Astrocyte of the spinal cord (primary cell): ENCODE results near the gene UBXN11.
A peak's percentile ranks its signal among the peaks of the same experiment; 100 is the strongest.

ENCODE experiments used
- DNase-seq: peaks from one replicate; pipeline ENCODE4 v3.0.0; 2011; ENCODE audit warnings: low read depth, low spot score
- H3K4me3 ChIP-seq: 2 replicates; pipeline ENCODE4 v1.5.1; 2011; ENCODE audit warnings: low read depth, mild to moderate bottlenecking, low read length, moderate library complexity
- in situ Hi-C: cut with HindIII; loops from 2 replicates; pipeline ENCODE4 v1.10.0; 2017; ENCODE audit warnings: low sequenced_read_pairs
- TF ChIP-seq, protein P1 (sequence below): IDR thresholded peaks from 2 replicates; pipeline ENCODE4 v1.5.1; 2012; ENCODE audit warnings: low read depth, mild to moderate bottlenecking, low read length, inconsistent platforms

UBXN11 gene

GRCh38 chr1:26327956-26328362, 21.5 kb upstream of the UBXN11 start:
- DNase-seq, result no peak
- TF ChIP-seq, protein P1, sequence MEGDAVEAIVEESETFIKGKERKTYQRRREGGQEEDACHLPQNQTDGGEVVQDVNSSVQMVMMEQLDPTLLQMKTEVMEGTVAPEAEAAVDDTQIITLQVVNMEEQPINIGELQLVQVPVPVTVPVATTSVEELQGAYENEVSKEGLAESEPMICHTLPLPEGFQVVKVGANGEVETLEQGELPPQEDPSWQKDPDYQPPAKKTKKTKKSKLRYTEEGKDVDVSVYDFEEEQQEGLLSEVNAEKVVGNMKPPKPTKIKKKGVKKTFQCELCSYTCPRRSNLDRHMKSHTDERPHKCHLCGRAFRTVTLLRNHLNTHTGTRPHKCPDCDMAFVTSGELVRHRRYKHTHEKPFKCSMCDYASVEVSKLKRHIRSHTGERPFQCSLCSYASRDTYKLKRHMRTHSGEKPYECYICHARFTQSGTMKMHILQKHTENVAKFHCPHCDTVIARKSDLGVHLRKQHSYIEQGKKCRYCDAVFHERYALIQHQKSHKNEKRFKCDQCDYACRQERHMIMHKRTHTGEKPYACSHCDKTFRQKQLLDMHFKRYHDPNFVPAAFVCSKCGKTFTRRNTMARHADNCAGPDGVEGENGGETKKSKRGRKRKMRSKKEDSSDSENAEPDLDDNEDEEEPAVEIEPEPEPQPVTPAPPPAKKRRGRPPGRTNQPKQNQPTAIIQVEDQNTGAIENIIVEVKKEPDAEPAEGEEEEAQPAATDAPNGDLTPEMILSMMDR, result no peak
- in situ Hi-C loops, result no loop called here
- no peak overlapping the region for H3K4me3 ChIP-seq

- no peak overlapping the region for H3K4me3 ChIP-seq
- DNase-seq, result no peak
- TF ChIP-seq, protein P1, result no peak
- in situ Hi-C loops, result no loop called here
Measured at GRCh38 chr1:26324550-26324949, 18.1 kb upstream of the UBXN11 start.

GRCh38 chr1:26323382-26323781, 16.9 kb upstream of the UBXN11 start:
- in situ Hi-C loops, result no loop called here
- no peak for DNase-seq
- no peak overlapping the region for H3K4me3 ChIP-seq
- TF ChIP-seq, protein P1, result no peak

DNA sequence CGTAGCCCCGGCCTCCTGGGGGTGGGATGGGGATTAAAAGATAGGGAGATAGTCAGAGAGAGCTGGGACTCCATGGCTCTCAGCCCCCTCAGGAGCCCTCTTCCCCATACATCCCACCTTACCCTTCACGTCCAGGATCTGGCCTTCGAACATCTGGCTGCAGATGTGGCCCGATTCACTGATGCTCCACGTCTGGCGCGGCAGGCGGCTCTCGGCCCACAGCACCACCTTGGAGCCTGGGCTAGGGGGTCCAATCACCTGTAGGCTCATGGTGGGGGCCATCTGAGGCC, 15.6 kb upstream of the UBXN11 start:
- in situ Hi-C loops, result no loop called here
- TF ChIP-seq, protein P1, result no peak
- DNase-seq, result no peak
- no peak overlapping the region for H3K4me3 ChIP-seq

DNA sequence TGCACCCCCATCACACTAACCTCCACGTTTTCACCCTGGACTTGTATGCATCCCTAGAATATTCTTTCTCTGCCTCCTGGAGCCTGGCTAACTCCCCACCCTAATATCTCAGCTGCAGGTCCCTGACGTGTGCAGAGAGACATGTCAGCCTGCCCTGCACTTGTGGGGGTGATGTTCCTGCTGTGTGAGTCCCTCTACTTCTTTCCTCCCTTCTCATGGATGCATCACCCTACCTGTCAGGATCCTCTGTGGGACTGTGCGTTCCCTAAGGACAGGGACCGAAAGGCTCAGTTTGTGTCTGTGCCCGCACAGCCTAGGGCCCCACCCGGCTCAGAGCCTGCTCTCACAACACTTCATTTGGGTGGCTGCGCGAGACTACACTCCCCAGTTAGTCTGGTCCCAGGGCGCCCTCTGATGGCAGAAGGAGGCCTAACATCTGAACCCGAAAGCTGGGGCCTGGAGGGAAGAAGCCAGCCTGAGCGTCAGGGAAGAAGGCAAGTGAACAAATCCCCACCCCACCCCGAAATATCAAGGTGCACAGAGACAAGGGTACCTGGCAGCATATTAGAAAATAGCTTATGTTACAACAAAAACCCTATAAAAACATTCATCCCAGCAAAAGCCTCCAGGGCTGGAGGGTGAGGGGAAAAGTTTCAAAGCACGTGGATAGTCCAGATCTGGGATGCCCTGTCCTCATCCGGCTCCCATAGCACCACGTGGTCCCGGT, 15.0 kb upstream of the UBXN11 start:
- TF ChIP-seq, protein P1, result peak; percentile 91
- DNase-seq, result peak; percentile 85
- H3K4me3 ChIP-seq, result no peak overlapping the region
- in situ Hi-C loops, result no loop called here

- H3K4me3 ChIP-seq, result no peak overlapping the region
- in situ Hi-C loops, result no loop called here
- TF ChIP-seq, protein P1, result no peak
- DNase-seq, result no peak
Measured at GRCh38 chr1:26320896-26321295, 14.5 kb upstream of the UBXN11 start.
